Endothelial cell of umbilical vein (primary cell): ENCODE results near the gene SIRPG.

Experiments
- CTCF ChIP-seq, 2 donors: IDR thresholded peaks; 1 replicate in 1 of 2; 2 replicates in 1 of 2; pipeline ENCODE4 v1.5.1; 2011; ENCODE audit warnings: low read length in 2 of 2, mild to moderate bottlenecking in 2 of 2, moderate library complexity in 2 of 2, control low read depth in 1 of 2, inconsistent platforms in 1 of 2, low read depth in 1 of 2; ENCODE audit not compliant: insufficient read depth in 1 of 2; ENCODE audit errors: extremely low read depth in 1 of 2
- GATA2 ChIP-seq: IDR thresholded peaks from 2 replicates; pipeline ENCODE4 v1.7.0; 2011; ENCODE audit warnings: low read depth, mild to moderate bottlenecking, moderate library complexity, mixed read lengths, low read length; ENCODE audit not compliant: insufficient read length, insufficient read depth
- MYC ChIP-seq: IDR thresholded peaks from one replicate; pipeline ENCODE4 v1.6.1; 2011; ENCODE audit warnings: mild to moderate bottlenecking, low read depth, low read length
- POLR2A ChIP-seq: IDR thresholded peaks from 2 replicates; pipeline ENCODE4 v1.6.1; 2012; ENCODE audit warnings: low read depth, mild to moderate bottlenecking, control low read depth, low read length
- POLR2AphosphoS5 ChIP-seq: IDR thresholded peaks from 2 replicates; pipeline ENCODE4 v1.6.1; 2012; ENCODE audit warnings: low read depth, mild to moderate bottlenecking, control low read depth, low read length, moderate library complexity; ENCODE audit not compliant: insufficient read depth

- no peak for TF ChIP-seq CTCF (IDR thresholded peaks at IDR 0.05; ENCODE audit: extremely low read depth in 1 of 2, insufficient read depth in 1 of 2, low read depth in 1 of 2, low read length in 2 of 2)
- TF ChIP-seq POLR2A, result no peak
- TF ChIP-seq POLR2AphosphoS5, result no peak
- TF ChIP-seq GATA2, result no peak
- TF ChIP-seq MYC, result no peak
These were observed 39.1 kb downstream of the SIRPG start for GRCh38 chr20:1618479-1618878.
